CD4-positive, alpha-beta T cell treated with Interleukin-21 for 1 hour (primary cell): ENCODE data around the gene ADAMTS17.
"Not testable (repeated sequence)": the region's sequence is repeated elsewhere in the genome, so short reads cannot be mapped to it uniquely, and the experiment has no call there.

Source experiments
- DNase-seq: peaks from one replicate; pipeline ENCODE4 v3.0.0-alpha.2; 2020

Gene ADAMTS17

DNA sequence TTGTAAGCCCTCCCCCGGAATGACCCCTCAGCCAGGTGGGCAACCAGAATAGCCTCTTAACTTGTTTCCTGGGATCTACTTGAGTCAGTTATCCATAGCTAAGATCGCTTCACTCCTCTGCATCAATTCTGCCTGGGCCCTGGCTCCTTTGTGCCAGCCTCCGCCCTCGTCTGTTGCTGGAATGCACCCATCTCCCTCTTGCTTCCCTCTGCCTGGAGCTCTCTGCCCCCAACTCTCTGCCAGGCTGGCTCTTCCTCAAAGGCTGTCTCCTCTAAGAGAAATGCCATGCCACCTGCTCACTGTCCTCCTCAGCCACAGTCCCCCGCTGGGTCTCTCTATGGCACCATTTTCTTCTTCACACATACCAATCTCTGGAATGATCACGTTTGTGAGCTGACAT, 240.8 kb downstream of the ADAMTS17 start:
- DNase-seq, result no peak

DNA sequence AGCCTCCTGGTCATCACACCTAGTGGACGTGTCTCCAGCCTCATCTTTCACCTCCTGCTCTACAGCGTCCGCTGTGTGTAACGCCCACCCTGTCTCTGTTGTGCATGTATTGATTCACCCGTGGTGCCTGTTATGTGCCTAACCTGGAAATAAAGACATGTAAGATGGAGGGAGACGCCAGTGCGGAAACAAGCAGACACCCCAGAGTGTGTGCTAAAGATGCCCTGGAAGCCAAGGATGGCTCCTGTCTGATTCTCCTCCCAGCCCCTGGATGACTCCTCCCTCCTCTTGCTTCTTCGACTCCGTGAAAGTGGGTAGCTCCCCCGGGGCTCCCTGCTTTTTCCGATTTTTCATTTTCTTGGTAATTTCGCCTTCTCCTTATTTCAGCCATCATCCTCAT, 241.8 kb downstream of the ADAMTS17 start:
- DNase-seq, result no peak

DNA sequence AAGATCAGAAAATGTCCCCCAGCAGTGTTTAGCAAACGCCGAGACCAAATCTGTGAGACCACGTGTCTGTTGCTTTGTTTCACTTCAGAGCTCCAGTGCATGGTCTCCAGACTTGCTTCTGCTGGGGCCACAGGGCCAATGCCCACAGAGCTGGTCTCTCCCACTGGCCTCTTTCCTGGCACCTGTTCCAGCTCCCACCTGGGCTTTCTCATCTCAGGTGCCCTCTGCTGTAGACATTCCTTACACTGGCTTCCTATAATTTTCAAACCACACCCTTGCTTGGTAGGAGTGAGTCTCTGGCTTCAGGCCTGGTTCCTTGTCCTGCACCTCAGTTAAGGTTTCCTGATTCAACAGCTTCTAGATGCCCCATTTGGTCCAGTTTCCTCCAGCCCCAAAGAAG, 243.1 kb downstream of the ADAMTS17 start:
- DNase-seq, result no peak

DNA sequence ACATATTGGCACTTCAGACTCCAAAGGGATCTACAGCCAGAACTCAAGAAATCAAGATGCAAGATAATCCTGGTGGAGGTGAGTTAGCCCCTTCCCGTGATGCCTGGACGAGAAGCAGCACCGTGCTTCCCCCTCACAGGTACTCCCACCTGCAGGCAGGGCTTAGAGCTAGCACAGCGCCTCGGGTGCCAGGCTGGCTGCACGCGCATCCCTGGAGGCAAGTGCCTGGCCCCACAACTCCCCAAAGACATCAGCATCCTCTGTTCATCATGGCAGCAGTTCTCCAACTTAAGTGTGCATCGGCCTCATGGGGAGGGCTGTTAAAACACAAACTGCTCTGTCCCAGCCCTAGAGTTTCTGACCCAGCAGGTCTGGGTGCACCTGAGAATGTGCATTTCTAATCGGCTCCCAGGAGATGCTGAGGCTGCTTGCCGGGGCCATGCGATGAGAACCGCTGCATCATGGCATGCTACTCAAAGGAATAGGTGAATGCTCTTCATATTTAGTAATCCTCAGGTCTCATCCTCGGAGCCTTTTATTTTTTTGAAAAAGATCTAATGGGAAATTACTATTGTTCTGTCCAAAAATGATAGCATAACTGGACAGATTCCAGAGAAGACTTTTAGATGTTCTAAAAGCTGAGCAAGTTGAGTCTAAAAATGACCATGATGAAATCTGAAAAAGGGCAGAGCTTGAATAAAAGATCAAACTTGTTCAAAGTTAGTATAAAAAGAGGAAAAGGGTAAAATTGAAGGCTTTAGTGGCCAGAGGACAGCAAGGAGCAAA, 244.2 kb downstream of the ADAMTS17 start:
- DNase-seq, result no peak

DNA sequence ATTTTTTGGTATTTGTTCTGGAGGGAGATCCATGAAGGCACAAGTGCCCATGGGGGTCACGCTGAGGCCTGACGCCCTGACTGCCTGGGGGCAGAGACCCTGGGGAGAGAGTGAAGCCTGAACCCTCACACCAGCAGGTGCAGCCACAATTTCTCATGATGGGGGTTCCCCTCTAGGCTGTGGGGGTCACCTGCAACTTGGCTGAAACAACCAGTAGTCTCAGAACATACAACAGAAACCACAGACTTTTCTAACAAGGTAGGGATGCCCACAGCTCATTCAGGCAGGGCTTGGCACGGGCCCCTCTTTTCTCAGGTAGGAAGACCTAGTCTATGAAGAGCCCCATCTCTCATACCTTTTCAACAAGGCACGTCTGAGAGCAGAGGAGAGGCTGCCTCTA, 245.1 kb downstream of the ADAMTS17 start:
- no peak for DNase-seq

DNA sequence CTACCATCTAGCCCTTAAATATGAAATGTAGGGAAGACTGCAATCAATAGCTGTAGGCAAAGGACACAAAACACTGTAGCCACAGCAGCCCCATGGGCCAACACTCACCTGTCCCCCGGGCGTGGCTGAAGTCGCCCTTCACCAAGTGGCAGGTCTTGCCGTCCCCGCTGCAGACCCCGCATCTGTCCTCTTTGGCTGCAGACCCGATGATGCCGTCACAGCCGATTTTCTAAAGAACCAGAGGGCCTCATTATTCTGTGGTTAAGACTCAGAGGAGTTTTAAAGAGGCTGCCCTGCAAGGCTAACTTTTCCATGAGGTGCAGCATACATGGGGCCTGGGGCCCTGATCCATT, 245.6 kb downstream of the ADAMTS17 start:
- no peak for DNase-seq

DNA sequence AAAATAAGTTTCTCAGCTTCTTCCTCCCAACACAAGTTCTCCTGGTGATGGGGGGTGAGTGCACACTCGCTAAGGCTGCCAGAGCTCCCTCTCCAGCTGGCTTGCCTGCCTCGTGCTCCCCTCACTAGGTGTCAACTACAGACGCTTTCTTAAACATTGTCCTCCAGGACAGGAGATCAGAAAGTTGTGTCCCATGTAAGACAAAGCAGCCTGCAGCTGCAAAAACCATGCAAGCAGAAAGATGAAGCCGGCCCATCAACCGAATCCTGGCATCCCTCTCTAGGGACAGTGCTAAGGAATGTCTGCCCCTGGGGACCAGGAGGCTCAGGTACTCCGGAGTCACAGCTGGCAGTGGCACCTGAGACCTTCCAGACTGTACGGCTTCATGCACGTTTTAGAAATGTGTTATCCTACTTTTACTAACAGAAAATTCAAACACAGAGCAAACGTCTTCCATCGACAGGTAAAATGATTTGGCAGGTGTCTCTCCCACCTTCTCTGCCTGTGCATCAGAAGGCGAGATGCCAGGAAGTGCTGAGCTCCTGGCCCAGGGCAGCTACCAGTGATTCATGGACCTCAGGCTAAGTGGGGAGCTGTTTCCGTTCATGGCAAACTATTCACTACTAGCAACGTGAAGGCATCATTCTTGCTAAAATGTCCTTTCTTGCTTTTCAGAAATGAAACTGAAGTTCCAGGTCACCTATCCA, 246.1 kb downstream of the ADAMTS17 start:
- DNase-seq, result no peak

DNA sequence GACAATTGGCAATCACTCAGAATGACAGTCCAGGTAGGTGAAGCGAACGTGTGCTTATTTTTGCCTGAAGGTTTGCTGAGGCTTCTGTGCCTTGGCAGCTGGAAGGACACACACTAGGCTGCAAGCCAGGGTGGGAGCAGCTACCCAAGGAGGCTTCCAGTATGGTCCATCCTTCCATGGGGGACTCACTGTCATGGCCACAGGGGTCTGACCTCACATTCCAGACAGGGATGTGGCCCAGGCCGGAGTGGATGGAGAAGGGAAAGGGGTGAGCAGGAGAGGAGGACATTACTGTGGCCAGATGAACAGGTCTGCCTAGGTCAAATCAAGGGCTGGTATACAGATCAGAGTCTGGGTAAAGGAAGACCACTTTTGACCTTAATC, 247.7 kb downstream of the ADAMTS17 start:
- DNase-seq, result no peak

DNA sequence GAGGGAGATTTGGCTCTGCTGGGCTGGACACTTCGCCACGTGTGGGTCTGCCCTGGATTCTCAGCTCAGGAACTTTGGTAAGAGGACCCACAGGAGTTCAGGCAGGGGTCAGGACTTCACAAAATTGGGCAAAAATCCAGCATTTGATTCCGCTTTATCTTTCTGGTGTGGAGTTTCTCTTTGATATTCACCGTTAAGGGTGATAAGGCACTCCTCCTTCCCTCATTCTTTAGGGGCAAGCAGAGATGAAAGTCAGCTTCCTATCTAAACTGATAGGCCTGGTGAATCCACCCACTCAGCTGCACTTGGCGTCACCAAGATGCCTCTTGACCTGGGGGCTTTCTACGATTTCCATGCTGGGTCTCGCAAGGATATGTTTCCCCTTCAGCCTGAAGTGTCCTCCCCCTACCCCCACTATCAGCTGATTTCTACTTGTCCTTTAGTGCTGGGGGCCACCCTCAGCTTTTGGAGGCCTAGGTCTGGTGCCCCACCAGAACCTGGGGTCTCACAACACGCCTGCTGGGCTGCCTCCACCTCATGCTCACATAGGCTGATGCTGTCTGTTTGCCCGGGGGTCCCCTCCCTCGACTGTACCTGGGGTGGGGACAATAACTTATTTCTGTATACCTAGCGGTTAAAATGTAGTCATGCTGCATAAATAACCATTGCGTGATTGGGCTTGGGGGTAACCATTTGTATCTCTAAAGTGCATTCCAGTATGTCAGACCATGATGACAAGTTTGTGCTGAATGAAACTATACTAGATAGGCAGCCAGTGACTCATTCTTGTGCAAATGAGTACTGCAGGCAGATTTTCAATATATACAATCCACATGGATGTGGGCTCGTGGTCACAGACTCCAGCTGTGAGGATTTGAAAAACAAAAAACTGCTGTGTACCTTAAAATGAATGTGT, 248.3 kb downstream of the ADAMTS17 start:
- no peak for DNase-seq

DNA sequence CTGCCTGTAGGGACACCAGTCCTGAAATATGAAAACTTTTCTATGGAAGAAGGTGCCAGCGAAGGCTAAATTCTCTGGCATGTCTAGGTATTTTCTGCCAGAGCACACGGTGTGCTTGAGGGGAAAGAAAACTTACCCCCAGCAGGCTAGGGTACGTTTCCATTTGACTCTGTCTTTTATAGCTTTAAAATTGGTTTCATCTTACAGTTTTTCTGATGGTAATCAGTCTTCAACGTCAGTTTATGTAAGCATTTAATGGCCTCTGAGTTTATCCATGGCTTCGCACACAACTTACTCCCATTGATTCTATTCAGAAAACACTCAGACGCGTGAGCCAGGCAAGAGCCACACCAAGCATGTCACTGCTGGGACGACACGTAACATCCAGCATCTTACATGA, 249.7 kb downstream of the ADAMTS17 start:
- DNase-seq, result no peak

DNA sequence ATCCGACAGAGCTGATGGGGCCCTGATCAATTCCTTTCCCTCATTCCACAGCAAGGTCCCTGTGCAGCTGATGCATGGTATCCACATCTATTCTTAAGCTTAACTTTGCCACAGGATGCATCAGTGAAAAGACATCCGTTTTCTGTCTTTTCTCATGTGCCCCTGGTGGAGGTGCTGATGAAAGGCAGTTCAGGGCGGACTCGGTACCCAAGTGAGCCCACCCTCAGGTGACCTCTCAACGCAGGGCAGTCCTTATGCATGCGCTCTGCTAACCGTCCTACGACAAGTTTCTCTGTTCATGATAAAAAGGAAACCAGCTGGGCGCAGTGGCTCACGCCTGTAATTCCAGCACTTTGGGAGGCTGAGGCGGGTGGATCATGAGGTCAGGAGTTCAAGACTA, 251.4 kb downstream of the ADAMTS17 start:
- DNase-seq, result no peak

DNA sequence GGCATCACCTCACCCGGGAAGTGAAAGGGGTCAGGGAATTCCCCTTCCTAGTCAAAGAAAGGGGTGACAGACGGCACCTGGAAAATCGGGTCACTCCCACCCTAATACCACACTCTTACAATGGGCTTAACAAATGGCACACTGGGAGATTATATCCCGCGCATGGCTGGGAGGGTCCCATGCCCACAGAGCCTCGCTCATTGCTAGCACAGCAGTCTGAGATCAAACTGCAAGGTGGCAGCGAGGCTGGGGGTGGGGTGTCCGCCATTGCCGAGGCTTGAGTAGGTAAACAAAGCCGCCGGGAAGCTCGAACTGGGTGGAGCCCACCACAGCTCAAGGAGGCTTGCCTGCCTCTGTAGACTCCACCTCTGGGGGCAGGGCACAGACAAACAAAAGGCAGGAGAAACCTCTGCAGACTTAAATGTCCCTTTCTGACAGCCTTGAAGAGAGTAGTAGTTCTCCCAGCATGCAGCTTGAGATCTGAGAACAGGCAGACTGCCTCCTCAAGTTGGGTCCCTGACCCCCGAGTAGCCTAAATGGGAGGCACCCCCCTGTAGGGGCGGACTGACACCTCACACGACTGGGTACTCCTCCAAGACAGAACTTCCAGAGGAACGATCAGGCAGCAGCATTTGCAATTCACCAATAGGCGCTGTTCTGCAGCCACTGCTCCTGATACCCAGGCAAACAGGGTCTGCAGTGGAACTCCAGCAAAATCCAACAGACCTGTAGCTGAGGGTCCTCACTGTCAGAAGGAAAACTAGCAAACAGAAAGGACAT, 257.5 kb downstream of the ADAMTS17 start:
- not testable (repeated sequence) for DNase-seq

DNA sequence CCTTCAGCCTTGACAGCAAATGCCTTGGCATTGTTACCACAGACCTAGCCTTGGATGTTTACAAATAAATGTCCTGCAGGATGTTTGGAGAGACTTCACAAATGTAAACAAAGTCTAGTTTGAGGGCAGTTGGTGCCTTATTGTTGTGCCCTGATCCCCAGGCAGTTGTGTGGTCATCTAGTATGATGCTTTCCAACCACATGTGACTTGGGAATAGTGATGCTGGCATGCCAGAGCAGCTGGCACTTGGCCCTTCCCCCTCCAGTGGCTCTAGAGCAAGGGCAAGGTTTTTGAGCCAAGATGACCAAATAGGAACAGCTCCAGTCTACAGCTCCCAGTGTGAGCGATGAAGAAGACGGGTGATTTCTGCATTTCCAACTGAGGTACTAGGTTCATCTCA, 258.2 kb downstream of the ADAMTS17 start:
- DNase-seq, result no peak

DNA sequence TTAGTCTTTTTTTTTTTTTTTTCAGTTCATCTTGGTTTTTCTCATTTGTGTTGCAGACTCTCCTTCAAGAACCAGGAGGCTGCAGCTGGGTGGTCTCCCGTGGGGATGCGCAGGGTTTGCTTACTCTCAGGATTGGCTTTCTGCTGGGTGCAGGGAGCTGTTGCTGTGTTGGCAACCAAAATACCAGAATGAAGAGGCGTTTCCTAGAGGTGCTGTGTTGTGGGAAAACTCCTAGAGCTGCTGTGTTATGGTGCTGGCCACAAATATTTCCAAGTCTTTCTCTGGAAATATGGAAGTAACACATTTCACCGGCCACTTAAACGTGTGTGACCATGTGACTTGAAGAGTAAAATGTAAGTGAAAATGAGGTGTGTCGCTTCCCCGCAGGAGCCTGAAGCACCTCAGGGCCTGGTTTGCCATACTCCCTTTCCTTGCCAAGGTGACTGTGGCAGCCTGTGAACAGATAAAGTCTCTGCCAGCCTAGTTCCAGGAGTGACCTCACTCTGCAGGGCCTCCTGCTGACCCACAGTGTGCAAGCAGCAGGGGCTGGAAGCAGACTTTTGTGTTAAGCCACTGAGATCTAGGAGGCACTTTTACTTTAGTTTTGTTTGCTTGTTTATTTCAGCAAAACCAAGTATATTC, 258.9 kb downstream of the ADAMTS17 start:
- DNase-seq, result no peak

DNA sequence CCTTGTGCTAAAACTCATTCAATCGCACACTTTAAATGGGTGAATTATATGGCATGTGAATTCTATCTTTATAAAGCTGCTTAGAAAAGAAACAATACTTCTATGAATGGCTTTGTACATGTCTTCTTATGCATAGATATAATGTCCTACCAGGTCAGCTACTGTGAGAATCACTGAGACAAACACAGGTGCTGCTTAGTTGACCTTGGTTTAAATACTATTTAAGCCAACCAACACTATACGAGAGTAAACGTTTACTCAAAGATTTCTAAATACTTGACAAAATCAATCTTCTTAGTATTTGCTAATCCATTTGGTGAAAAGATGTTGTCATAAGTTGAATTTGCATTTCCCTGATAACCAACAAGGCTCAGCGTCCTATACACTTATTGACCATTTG, 260.3 kb downstream of the ADAMTS17 start:
- no peak for DNase-seq

DNA sequence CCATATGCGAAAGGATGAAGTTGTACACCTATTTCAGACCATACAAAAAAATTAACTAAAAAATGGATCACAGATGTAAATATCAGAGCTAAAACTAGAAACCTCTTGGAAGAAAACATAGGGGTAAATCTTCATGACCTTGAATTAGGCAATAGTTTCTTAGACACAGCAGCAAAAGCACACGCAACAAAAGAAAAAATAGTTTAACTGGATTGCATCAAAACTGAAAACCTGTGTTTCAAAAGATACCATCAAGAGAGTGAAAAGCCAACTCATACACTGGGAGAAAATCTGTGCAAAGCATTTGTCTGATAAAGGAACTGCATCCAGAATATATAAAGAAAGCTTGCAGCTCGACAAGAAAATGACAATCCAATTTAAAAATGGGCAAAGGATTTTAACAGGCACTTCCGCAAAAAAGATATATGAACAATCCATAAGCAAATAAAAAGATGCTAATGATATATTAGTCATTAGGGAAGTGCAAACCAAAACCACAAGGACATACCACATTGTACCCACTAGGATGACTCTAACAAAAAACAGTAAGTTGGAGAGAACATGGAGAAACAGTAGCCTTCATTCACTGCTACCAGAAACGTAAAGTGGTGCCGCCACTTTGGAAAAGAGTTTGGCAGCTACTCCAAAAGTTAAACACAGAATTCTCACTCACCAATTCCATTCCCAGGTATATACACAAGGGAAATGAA, 263.1 kb downstream of the ADAMTS17 start:
- no peak for DNase-seq

DNA sequence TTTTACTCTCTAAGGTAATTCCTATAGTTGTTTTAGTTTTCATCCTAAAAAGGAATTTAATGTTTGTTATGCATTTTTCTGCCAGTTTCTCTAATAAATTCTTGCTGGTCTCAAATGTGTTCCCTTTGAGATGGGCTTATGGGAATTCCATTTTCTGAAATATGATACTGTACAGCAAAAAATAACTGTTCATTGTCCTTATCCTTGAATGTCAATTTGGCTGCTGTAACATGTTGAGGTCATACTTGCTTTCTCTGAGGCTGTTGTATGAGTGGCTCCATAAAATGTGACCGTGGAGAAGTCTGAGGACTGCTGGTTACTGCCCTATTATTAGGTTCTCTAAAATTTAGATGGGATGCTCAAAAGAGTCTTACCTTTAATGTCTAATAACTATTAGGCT, 266.5 kb downstream of the ADAMTS17 start:
- DNase-seq, result no peak

DNA sequence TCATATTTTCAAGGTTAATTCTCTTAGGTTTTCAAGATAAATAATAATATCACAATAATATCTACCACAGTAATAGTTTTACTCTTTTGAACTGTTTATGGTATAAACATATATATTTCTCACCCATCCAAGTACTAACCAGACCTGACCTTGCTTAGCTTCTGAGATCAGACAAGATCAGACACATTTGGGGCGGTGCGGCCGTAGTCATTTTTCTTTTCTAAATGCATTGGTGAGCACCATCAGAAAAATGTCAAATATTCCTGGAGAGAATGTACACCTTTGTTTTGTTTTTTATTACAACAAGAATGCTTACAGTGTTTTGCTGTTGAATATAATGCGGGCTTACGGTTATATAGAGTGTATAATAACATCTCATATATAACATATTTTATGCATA, 267.8 kb downstream of the ADAMTS17 start:
- DNase-seq, result no peak

DNA sequence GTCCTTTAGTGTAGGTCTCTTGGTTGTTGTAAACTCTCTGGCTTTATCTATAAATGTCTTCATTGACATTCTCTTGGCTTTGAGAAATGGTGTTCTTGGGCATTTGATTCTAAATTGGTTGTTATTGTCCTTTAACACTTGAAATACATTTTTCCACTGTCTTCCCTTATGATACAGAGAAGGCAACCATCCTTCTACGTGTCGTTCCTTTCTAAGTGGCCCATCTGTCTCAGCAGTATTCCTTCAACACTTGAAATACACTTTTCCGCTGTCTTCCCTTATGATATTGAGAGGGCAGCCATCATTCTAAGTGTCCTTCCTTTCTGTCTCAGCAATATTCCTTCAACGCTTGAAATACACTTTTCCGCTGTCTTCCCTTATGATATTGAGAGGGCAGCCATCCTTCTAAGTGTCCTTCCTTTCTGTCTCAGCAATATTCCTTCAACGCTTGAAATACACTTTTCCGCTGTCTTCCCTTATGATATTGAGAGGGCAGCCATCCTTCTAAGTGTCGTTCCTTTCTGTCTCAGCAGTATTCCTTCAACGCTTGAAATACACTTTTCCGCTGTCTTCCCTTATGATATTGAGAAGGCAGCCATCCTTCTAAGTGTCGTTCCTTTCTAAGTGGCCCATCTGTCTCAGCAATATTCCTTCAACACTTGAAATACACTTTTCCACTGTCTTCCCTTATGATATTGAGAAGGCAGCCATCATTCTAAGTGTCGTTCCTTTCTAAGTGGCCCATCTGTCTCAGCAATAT, 275.1 kb downstream of the ADAMTS17 start:
- not testable (repeated sequence) for DNase-seq

DNA sequence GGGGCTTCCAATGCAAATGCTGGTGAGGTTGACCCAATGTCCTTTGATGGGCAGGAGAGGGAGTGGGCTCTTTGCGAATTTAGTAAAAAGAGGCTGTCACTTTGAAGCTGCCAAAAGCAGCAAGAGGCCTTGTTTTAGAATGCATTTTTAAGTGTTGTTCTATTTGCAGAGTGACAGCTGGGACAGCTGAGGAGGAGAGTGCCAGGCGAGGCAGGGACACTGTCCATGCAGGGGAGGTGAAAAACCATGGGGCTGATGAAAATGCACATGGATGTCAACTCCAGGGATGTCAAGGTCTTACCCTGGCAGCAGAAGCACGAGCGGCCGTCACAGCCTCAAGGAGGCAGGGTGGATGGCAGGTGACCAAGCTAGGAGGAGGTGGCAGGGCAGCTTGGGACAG, 279.8 kb downstream of the ADAMTS17 start:
- DNase-seq, result no peak
